Measurements from ENCODE around the gene GSE1.

GSE1 gene

GRCh38 chr16:85622683-85623082, 9.6 kb downstream of the GSE1 start:
- no peak for DNase-seq

GRCh38 chr16:85623250-85623649, 10.1 kb downstream of the GSE1 start:
- DNase-seq: no peak

GRCh38 chr16:85623997-85624601, 11.0 kb downstream of the GSE1 start:
- DNase-seq: no peak

GRCh38 chr16:85624646-85625045, 11.5 kb downstream of the GSE1 start:
- DNase-seq: no peak

- no peak for DNase-seq
Observed at GRCh38 chr16:85625053-85625452, 11.9 kb downstream of the GSE1 start.

- no peak for DNase-seq
Observed at GRCh38 chr16:85625485-85626117, 12.5 kb downstream of the GSE1 start.

- no peak for DNase-seq
Observed at GRCh38 chr16:85626191-85626981, 13.3 kb downstream of the GSE1 start.

- DNase-seq: no peak
Observed at GRCh38 chr16:85627089-85627488, 14.0 kb downstream of the GSE1 start.

GRCh38 chr16:85627526-85628264, 14.6 kb downstream of the GSE1 start:
- DNase-seq: no peak

- DNase-seq: no peak
Observed at GRCh38 chr16:85628265-85628556, 15.1 kb downstream of the GSE1 start.

- no peak for DNase-seq
Observed at GRCh38 chr16:85628645-85629044, 15.5 kb downstream of the GSE1 start.

GRCh38 chr16:85629326-85629725, 16.2 kb downstream of the GSE1 start:
- no peak for DNase-seq

- DNase-seq: no peak
Observed at GRCh38 chr16:85629853-85630252, 16.7 kb downstream of the GSE1 start.

GRCh38 chr16:85631230-85631629, 18.1 kb downstream of the GSE1 start:
- DNase-seq: no peak

- no peak for DNase-seq
Observed at GRCh38 chr16:85631802-85632393, 18.8 kb downstream of the GSE1 start.

GRCh38 chr16:85632709-85633437, 19.8 kb downstream of the GSE1 start:
- no peak for DNase-seq

GRCh38 chr16:85633438-85633743, 20.3 kb downstream of the GSE1 start:
- no peak for DNase-seq

- no peak for DNase-seq
Observed at GRCh38 chr16:85633888-85634287, 20.8 kb downstream of the GSE1 start.

GRCh38 chr16:85634747-85635544, 21.8 kb downstream of the GSE1 start:
- no peak for DNase-seq

GRCh38 chr16:85635545-85636140, 22.5 kb downstream of the GSE1 start:
- DNase-seq: no peak

GRCh38 chr16:85636234-85636812, 23.2 kb downstream of the GSE1 start:
- DNase-seq: no peak
